Measurements from ENCODE around the gene GTF2IRD1. TPM values are rescaled to one million over a fixed set of nuclear protein-coding genes. Genes with fewer than 3 reads are reported as not detected.

GTF2IRD1 gene
- total RNA-seq, 1 experiment from 2014 or later, result 34.3 TPM

GRCh38 chr7:74521855-74522254, 68.1 kb downstream of the GTF2IRD1 start:
- H3K4ac ChIP-seq (ENCODE audit: low read depth, low read length), result no peak overlapping the region
- no peak overlapping the region for H2BK5ac ChIP-seq (ENCODE audit: insufficient read length, low read length)
- H3T11ph ChIP-seq (ENCODE audit: low read length), result no peak overlapping the region
- H4K20me1 ChIP-seq (ENCODE audit: control insufficient read depth, insufficient read depth, insufficient read length), result no peaks in the 10 kb centered on the region
- H3K18ac ChIP-seq (ENCODE audit: insufficient read length, low read depth, low read length), result no peak overlapping the region
- Mint-ChIP-seq H3K27me3 (ENCODE audit: low read depth) (no peaks in the 10 kb centered on the region), H3K27ac (no peak overlapping the region), H3K36me3 (ENCODE audit: insufficient read depth in 1 of 3, low read depth in 3 of 3) (peaks cover 40 to 69% (median 68%) of the 10 kb centered on the region in 3 experiments), H3K4me3 (no peak overlapping the region), H3K9me3 (no peaks in the 10 kb centered on the region; a peak in 1 of 5 replicates), H3K4me1 (peaks cover 10 to 19% of the 10 kb centered on the region in 2 experiments)
- H2BK120ac ChIP-seq (ENCODE audit: low read depth, low read length, poor library complexity, severe bottlenecking), result no peak overlapping the region
- no peak overlapping the region for H2BK15ac ChIP-seq (ENCODE audit: low read depth, low read length)
- H4K5ac ChIP-seq (ENCODE audit: insufficient read length, low read depth, low read length), result no peak overlapping the region
- H3K27ac ChIP-seq (ENCODE audit: insufficient read length, low read depth, low read length), result no peak overlapping the region
- H3K4me2 ChIP-seq (ENCODE audit: insufficient read depth, insufficient read length, low read length), result no peak overlapping the region
- no peak overlapping the region for H3K14ac ChIP-seq (ENCODE audit: insufficient read depth, low read length)
- H2AFZ ChIP-seq (ENCODE audit: low read length), result no peak overlapping the region
- H3K27me3 ChIP-seq (ENCODE audit: insufficient read depth, low read length), result no peaks in the 10 kb centered on the region
- H3K79me1 ChIP-seq (ENCODE audit: insufficient read depth, low read depth, low read length, poor library complexity, severe bottlenecking), result no peaks in the 10 kb centered on the region
- no peak overlapping the region for H2AK5ac ChIP-seq (ENCODE audit: insufficient read length, low read length)
- no peak overlapping the region for H3K23ac ChIP-seq (ENCODE audit: insufficient read length, low read depth, low read length)
- no peak overlapping the region for H4K8ac ChIP-seq (replicated peaks; ENCODE audit: insufficient read length, low read depth, low read length)
- no peaks in the 10 kb centered on the region for H3K23me2 ChIP-seq (ENCODE audit: insufficient read length, low read depth, low read length, poor library complexity, severe bottlenecking)
- H3K79me2 ChIP-seq (ENCODE audit: insufficient read depth, low read length), result no peaks in the 10 kb centered on the region
- H2BK20ac ChIP-seq (ENCODE audit: low read depth, low read length, poor library complexity, severe bottlenecking), result no peak overlapping the region
- peaks cover 3% of the 10 kb centered on the region; the same call in 1 of the 2 replicates for H3K4me1 ChIP-seq (ENCODE audit: insufficient read depth, low read length)
- no peak for TF ChIP-seq CTCF (conservative IDR thresholded peaks at IDR 0.05)
- no peak overlapping the region for H2BK12ac ChIP-seq (ENCODE audit: insufficient read length, low read depth, low read length)
- H3K9me3 ChIP-seq (ENCODE audit: control insufficient read depth, low read depth, low read length), result no peaks in the 10 kb centered on the region
- H3K9ac ChIP-seq (ENCODE audit: extremely low read depth, insufficient read length, low read length), result no peak overlapping the region
- H4K91ac ChIP-seq (ENCODE audit: insufficient read length, low read depth, low read length), result no peak overlapping the region
- no peak overlapping the region for H3K56ac ChIP-seq (ENCODE audit: insufficient read length, low read depth, low read length)
- no CpG with 5 or more reads among the region's 10 CpGs for WGBS (ENCODE audit: extremely low coverage, insufficient read length, low lambda C conversion rate)
- DNase-seq, result no peak

All from H9 (cell line).